ENCODE measurements around the gene UBE2D2.
"Not testable (repeated sequence)": the region's sequence is repeated elsewhere in the genome, so short reads cannot be mapped to it uniquely, and the experiment has no call there.

UBE2D2 gene

GRCh38 chr5:139584137-139584536 lies 23.0 kb downstream of the UBE2D2 start:
- DNase-seq (ENCODE audit: low read depth): no peak

GRCh38 chr5:139588116-139588515 lies 27.0 kb downstream of the UBE2D2 start:
- not testable (repeated sequence) for DNase-seq (ENCODE audit: low read depth)

- DNase-seq (ENCODE audit: low read depth): no peak
Measured at GRCh38 chr5:139588962-139589361, 27.8 kb downstream of the UBE2D2 start.

GRCh38 chr5:139592289-139592688 lies 31.1 kb downstream of the UBE2D2 start:
- no peak for DNase-seq (ENCODE audit: low read depth)

GRCh38 chr5:139593076-139593475 lies 31.9 kb downstream of the UBE2D2 start:
- not testable (repeated sequence) for DNase-seq (ENCODE audit: low read depth)

- DNase-seq (ENCODE audit: low read depth): no peak
Measured at GRCh38 chr5:139593716-139594319, 32.7 kb downstream of the UBE2D2 start.

GRCh38 chr5:139597134-139597533 lies 36.0 kb downstream of the UBE2D2 start:
- no peak for DNase-seq (ENCODE audit: low read depth)

- not testable (repeated sequence) for DNase-seq (ENCODE audit: low read depth)
Measured at GRCh38 chr5:139598601-139598965, 37.4 kb downstream of the UBE2D2 start.

- DNase-seq (ENCODE audit: low read depth): no peak
Measured at GRCh38 chr5:139600336-139600949, 39.3 kb downstream of the UBE2D2 start.

GRCh38 chr5:139601429-139601828 lies 40.3 kb downstream of the UBE2D2 start:
- DNase-seq (ENCODE audit: low read depth): no peak

- not testable (repeated sequence) for DNase-seq (ENCODE audit: low read depth)
Measured at GRCh38 chr5:139601948-139602347, 40.8 kb downstream of the UBE2D2 start.

- DNase-seq (ENCODE audit: low read depth): no peak
Measured at GRCh38 chr5:139605887-139606286, 44.7 kb downstream of the UBE2D2 start.

GRCh38 chr5:139611703-139612584 lies 50.8 kb downstream of the UBE2D2 start:
- no peak for DNase-seq (ENCODE audit: low read depth)

- DNase-seq (ENCODE audit: low read depth): no peak
Measured at GRCh38 chr5:139619861-139620260, 58.7 kb downstream of the UBE2D2 start.

- DNase-seq (ENCODE audit: low read depth): not testable (repeated sequence)
Measured at GRCh38 chr5:139625398-139625797, 64.3 kb downstream of the UBE2D2 start.

GRCh38 chr5:139630855-139631254 lies 69.7 kb downstream of the UBE2D2 start:
- DNase-seq (ENCODE audit: low read depth): no peak

GRCh38 chr5:139631520-139632165 lies 70.5 kb downstream of the UBE2D2 start:
- DNase-seq (ENCODE audit: low read depth): no peak

- DNase-seq (ENCODE audit: low read depth): no peak
Measured at GRCh38 chr5:139633295-139634027, 72.3 kb downstream of the UBE2D2 start.

GRCh38 chr5:139634028-139634325 lies 72.8 kb downstream of the UBE2D2 start:
- no peak for DNase-seq (ENCODE audit: low read depth)

- DNase-seq (ENCODE audit: low read depth): no peak
Measured at GRCh38 chr5:139634541-139634940, 73.4 kb downstream of the UBE2D2 start.

- DNase-seq (ENCODE audit: low read depth): no peak
Measured at GRCh38 chr5:139635191-139635590, 74.1 kb downstream of the UBE2D2 start.

- DNase-seq (ENCODE audit: low read depth): no peak
Measured at GRCh38 chr5:139635606-139636206, 74.6 kb downstream of the UBE2D2 start.
